HepG2 (cell line): ENCODE measurements around the gene SETD5. TPM values are rescaled to one million over a fixed set of nuclear protein-coding genes. Genes with fewer than 3 reads are reported as not detected.

Experiments used
- PBX2 ChIP-seq: IDR thresholded peaks from 2 replicates; pipeline ENCODE4 v1.6.1; 2016; ENCODE audit warnings: control low read depth
- polyA plus RNA-seq, 8 experiments: library from polyadenylated mRNA; depleted of rRNA in 3 of 8; stranded (reverse) in 7 of 8; unstranded in 1 of 8; fragments of >200 nt; fragmentation: Illumina TruSeq in 4 of 8; extraction: Trizol in 4 of 8; gene quantifications; 2 replicates each; pipeline versions ENCODE4 v1.2.1 to v1.2.3, GENCODE V29; 2011 to 2016; ENCODE audit warnings: low read depth in 4 of 8, missing spikeins in 1 of 8, mixed read lengths in 1 of 8; ENCODE audit not compliant: insufficient read depth in 1 of 8
- total RNA-seq, 5 experiments: library from RNA; depleted of rRNA; stranded (reverse); fragments of >200 nt; fragmentation: Illumina TruSeq; extraction: Trizol; gene quantifications; 2 replicates each; pipeline ENCODE4 v1.2.3, GENCODE V29; 2016; ENCODE audit warnings: low read depth in 1 of 5

The SETD5 gene
- total and polyA plus RNA-seq, 2 of the 13 experiments (the other 11 are each of a cell fraction or from before 2014, with no cell fraction given): 46.8 to 95.8 TPM

- TF ChIP-seq PBX2: no peak
Measured at GRCh38 chr3:9525078-9525477, 127.7 kb downstream of the SETD5 start (continued).

Other genes starting within 250 kb of the SETD5 start
- 1.2 and 1.6 TPM in 2 replicates for gene SRGAP3, start 148.0 kb upstream of the SETD5 start, total RNA-seq (2016; rRNA removed; fragmentation: Illumina TruSeq; extraction: Trizol)
- 0.97 and 1.4 TPM in 2 replicates for gene SRGAP3, start 148.0 kb upstream of the SETD5 start, polyA plus RNA-seq (2011; rRNA removed)
- 44.1 and 62.4 TPM in 2 replicates for gene THUMPD3, start 34.6 kb upstream of the SETD5 start, total RNA-seq (2016; rRNA removed; fragmentation: Illumina TruSeq; extraction: Trizol)
- gene THUMPD3, start 34.6 kb upstream of the SETD5 start, polyA plus RNA-seq (2011; rRNA removed): 27.5 and 31.2 TPM in 2 replicates
- 0.02 TPM in 1 of 2 replicates, not detected in the other for gene LHFPL4, start 156.2 kb downstream of the SETD5 start, total RNA-seq (2016; rRNA removed; fragmentation: Illumina TruSeq; extraction: Trizol)
- 0.03 and 0.05 TPM in 2 replicates for gene LHFPL4, start 156.2 kb downstream of the SETD5 start, polyA plus RNA-seq (2011; rRNA removed)